GM23248 (cell line): ENCODE results near the gene WDPCP. TPM values are rescaled to one million over a fixed set of nuclear protein-coding genes. Genes with fewer than 3 reads are reported as not detected.

ENCODE experiments used
- DNase-seq: peaks from one replicate; pipeline ENCODE4 v3.0.0-alpha.2; 2015
- H2AFZ ChIP-seq: fragments of 200-600 bp; sonication (generic); 2 replicates; pipeline ENCODE4 v1.6.1; 2016; ENCODE audit warnings: antibody characterized with exemption
- H3F3A ChIP-seq: fragments of 200-600 bp; sonication (generic); 2 replicates; pipeline ENCODE4 v1.6.1; 2016; ENCODE audit warnings: mild to moderate bottlenecking, antibody characterized with exemption, mixed run types; ENCODE audit not compliant: insufficient read depth
- H3K27ac ChIP-seq: fragments of 200-600 bp; sonication (generic); 2 replicates; pipeline ENCODE4 v1.5.1; 2016; ENCODE audit warnings: mild to moderate bottlenecking
- H3K27me3 ChIP-seq: fragments of 200-600 bp; sonication (generic); replicated peaks from 2 replicates; pipeline ENCODE4 v1.6.1; 2016; ENCODE audit warnings: mild to moderate bottlenecking; ENCODE audit not compliant: insufficient read depth
- H3K36me3 ChIP-seq: fragments of 200-600 bp; sonication (generic); 2 replicates; pipeline ENCODE4 v1.6.1; 2016; ENCODE audit warnings: low read depth, mild to moderate bottlenecking
- H3K4me1 ChIP-seq: fragments of 200-600 bp; sonication (generic); 2 replicates; pipeline ENCODE4 v1.6.1; 2016; ENCODE audit warnings: mild to moderate bottlenecking; ENCODE audit not compliant: insufficient read depth
- H3K4me2 ChIP-seq: fragments of 200-600 bp; sonication (generic); one replicate; pipeline ENCODE4 v1.6.1; 2016; ENCODE audit warnings: mild to moderate bottlenecking; ENCODE audit not compliant: unreplicated experiment
- H3K4me3 ChIP-seq: fragments of 200-600 bp; sonication (generic); 2 replicates; pipeline ENCODE4 v1.5.1; 2016; ENCODE audit warnings: mild to moderate bottlenecking
- H3K79me2 ChIP-seq: fragments of 200-600 bp; sonication (generic); 2 replicates; pipeline ENCODE4 v1.6.1; 2016; ENCODE audit warnings: mild to moderate bottlenecking; ENCODE audit not compliant: insufficient read depth
- H3K9ac ChIP-seq: fragments of 200-600 bp; sonication (generic); 2 replicates; pipeline ENCODE4 v1.6.1; 2016; ENCODE audit warnings: mild to moderate bottlenecking
- H3K9me2 ChIP-seq: fragments of 200-600 bp; sonication (generic); 2 replicates; pipeline ENCODE4 v1.6.1; 2016; ENCODE audit warnings: mixed run types, mild to moderate bottlenecking, moderate library complexity; ENCODE audit not compliant: insufficient read depth
- H3K9me3 ChIP-seq: fragments of 200-600 bp; sonication (generic); one replicate; pipeline ENCODE4 v1.6.1; 2017; ENCODE audit warnings: low read depth
- H4K20me1 ChIP-seq: fragments of 200-600 bp; sonication (generic); 2 replicates; pipeline ENCODE4 v1.6.0; 2016; ENCODE audit not compliant: insufficient read depth
- EZH2 ChIP-seq: fragments of 200-600 bp; sonication (generic); IDR thresholded peaks from 2 replicates; pipeline ENCODE4 v1.6.1; 2018; ENCODE audit warnings: antibody characterized with exemption, mild to moderate bottlenecking; ENCODE audit not compliant: insufficient read depth, poor library complexity, severe bottlenecking
- EZH2phosphoT487 ChIP-seq: fragments of 200-600 bp; sonication (generic); IDR thresholded peaks from 2 replicates; pipeline ENCODE4 v1.6.1; 2018; ENCODE audit warnings: antibody characterized with exemption, moderate library complexity, mild to moderate bottlenecking, low read depth; ENCODE audit not compliant: insufficient read depth
- WGBS, 2 experiments: methylation state at CpG; one replicate each; pipeline ENCODE4 v1.1.6; 2015 to 2017; ENCODE audit warnings: low lambda C conversion rate in 2 of 2, low coverage in 1 of 2; ENCODE audit errors: missing lambda C conversion rate in 2 of 2; 5-methylcytosine and 5-hydroxymethylcytosine counted together
- in situ Hi-C: fragments of 300-500 bp; cut with MboI; formaldehyde crosslinking; loops from 2 replicates; pipeline ENCODE4 v1.15.0; 2020
- polyA plus RNA-seq: library from polyadenylated mRNA; unstranded; fragments of >200 nt; fragmentation: Nextera tagmentation; extraction: Ambion mirVana; gene quantifications from 2 replicates; pipeline ENCODE4 v1.2.1, GENCODE V29; 2016
- total RNA-seq: library from RNA; depleted of rRNA; stranded (reverse); fragments of >200 nt; shearing (Covaris generic); gene quantifications from 2 replicates; pipeline ENCODE4 v1.2.3, GENCODE V29; 2014; rRNA removed

The WDPCP gene, protein sequence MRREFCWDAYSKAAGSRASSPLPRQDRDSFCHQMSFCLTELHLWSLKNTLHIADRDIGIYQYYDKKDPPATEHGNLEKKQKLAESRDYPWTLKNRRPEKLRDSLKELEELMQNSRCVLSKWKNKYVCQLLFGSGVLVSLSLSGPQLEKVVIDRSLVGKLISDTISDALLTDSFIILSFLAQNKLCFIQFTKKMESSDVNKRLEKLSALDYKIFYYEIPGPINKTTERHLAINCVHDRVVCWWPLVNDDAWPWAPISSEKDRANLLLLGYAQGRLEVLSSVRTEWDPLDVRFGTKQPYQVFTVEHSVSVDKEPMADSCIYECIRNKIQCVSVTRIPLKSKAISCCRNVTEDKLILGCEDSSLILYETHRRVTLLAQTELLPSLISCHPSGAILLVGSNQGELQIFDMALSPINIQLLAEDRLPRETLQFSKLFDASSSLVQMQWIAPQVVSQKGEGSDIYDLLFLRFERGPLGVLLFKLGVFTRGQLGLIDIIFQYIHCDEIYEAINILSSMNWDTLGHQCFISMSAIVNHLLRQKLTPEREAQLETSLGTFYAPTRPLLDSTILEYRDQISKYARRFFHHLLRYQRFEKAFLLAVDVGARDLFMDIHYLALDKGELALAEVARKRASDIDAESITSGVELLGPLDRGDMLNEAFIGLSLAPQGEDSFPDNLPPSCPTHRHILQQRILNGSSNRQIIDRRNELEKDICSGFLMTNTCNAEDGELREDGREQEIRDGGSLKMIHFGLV
- 8.1 and 10.2 TPM in 2 replicates for total RNA-seq
- 5.3 and 6.0 TPM in 2 replicates for polyA plus RNA-seq

DNA sequence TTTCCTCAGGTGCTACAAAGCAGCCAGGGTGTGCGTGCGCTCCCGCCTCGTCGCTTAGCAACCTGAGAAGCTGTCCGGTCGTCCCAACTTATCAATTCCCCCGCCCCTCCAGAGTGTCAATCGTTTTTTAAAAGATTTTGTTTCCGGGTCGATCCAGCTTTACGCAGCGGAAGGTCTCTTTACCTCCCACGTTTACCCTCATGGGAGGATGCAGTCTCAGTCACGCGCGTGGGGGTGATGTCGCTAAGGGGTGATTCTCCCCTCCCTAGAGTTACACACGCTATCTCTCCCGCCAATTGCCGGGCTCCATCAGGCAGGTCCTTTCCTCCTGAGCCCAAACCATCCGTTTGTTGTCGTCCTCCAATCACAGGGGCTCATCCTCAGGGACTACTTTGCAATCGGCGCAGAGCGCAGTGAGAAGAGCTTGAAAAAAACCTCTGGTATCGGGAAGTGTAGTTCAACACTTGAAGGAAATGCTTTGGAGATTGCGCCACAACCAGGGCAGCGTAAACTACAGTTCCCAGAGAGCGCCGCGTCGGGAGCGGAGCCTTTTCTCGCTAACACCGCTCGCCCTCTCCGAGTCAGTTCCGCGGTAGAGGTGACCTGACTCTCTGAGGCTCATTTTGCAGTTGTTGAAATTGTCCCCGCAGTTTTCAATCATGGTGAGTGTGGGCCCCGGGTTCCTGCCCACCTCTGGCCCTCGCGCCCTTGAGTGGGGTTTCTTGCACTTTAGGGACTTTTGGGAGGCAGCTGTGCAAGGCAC, at the start of gene WDPCP, which contains the start of gene MDH1:
WDPCP (minus strand) TSS at position 93 of the 763 bp plus-strand sequence. CDS start 206 bp downstream, outside the sequence.
MDH1 (plus strand) TSS at position 579 of the 763 bp plus-strand sequence; CDS start at position 660, 81 bp downstream.
- Histone ChIP-seq H3K27me3 (no peaks in the 10 kb centered on the region), H4K20me1 (no peaks in the 10 kb centered on the region), H3K79me2 (peaks cover 88% of the 10 kb centered on the region), H3K36me3 (peaks cover 3% of the 10 kb centered on the region; the same call in 1 of the 2 replicates), H3F3A (peaks cover 6% of the 10 kb centered on the region; the same call in 1 of the 2 replicates), H2AFZ (peak within 1 kb of the TSS; percentile 97), H3K9ac (peak within 1 kb of the TSS; percentile 84), H3K4me2 (peak within 1 kb of the TSS; percentile 93), H3K9me2 (no peaks in the 10 kb centered on the region), H3K4me1 (peaks cover 26% of the 10 kb centered on the region), H3K9me3 (no peaks in the 10 kb centered on the region), H3K27ac (peak within 1 kb of the TSS; percentile 82), H3K4me3 (peak within 1 kb of the TSS; percentile 98)
- in situ Hi-C loops = no loop called here
- TF ChIP-seq EZH2 = no peak
- TF ChIP-seq EZH2phosphoT487 = no peak
- DNase-seq = peak; percentile 99
- WGBS, 2 experiments = 1% methylated on average over 43 to 44 of the region's 44 CpGs

DNA sequence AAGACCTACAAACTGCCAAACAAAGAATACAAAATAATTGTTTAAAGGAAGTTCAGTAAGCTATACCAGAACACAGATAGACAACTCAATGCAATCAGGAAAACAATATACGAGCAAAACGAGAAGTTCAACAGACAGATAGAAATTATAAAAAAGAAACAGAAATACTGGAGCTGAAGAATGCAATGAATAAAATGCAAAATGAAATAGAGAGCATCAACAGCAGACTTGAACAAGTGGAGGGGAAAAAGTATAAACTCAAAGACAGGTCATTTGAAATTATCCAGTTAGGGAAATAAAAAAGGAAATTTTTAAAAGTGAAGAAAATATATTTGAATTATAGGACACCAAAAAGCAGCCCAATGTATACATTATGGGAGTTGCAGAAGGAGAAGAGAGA, 44.1 kb upstream of the WDPCP start:
- TF ChIP-seq EZH2phosphoT487 = no peak
- TF ChIP-seq EZH2 = no peak
- 76 to 80% methylated on average over 2 of the region's 2 CpGs for WGBS, 2 experiments
- Histone ChIP-seq H3K79me2 (no peaks in the 10 kb centered on the region), H3K9me3 (peaks cover 10% of the 10 kb centered on the region), H3K27me3 (no peaks in the 10 kb centered on the region), H4K20me1 (no peaks in the 10 kb centered on the region), H3K4me3 (no peak overlapping the region), H3K27ac (no peak overlapping the region), H3K36me3 (no peaks in the 10 kb centered on the region), H3K9me2 (no peaks in the 10 kb centered on the region), H3K4me1 (no peaks in the 10 kb centered on the region), H3K9ac (no peak overlapping the region), H3F3A (no peaks in the 10 kb centered on the region), H2AFZ (no peak overlapping the region), H3K4me2 (no peak overlapping the region)
- DNase-seq = no peak
- in situ Hi-C loops = no loop called here

DNA sequence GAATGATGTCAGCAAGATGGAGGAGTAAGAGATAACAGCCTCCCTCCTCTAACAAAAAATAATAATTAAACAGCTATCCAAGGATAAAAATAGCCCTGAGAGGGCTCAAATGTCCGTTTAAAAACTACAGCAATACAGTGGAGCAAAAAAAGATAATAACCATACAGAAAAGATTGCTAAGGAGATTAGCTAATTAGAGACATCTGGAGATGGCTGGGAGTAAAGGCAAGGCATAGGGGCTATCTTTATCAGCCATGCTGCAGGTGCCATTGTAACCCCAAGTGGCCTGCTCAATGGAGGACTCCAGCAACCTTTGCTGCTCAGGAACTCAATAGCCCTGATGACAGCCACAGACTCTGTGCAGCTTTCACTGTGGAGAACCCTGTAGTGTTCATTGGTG, 43.2 kb upstream of the WDPCP start:
- no peak overlapping the region for H3K9ac ChIP-seq
- no peak for TF ChIP-seq EZH2
- TF ChIP-seq EZH2phosphoT487 = no peak
- peaks cover 10% of the 10 kb centered on the region for H3K9me3 ChIP-seq
- H2AFZ ChIP-seq = no peak overlapping the region
- H3K4me1 ChIP-seq = no peaks in the 10 kb centered on the region
- H3K36me3 ChIP-seq = no peaks in the 10 kb centered on the region
- DNase-seq = no peak
- WGBS, 2 experiments = 20 to 35% methylated on average over 1 of the region's 1 CpG
- in situ Hi-C loops = no loop called here
- H3K79me2 ChIP-seq = no peaks in the 10 kb centered on the region
- H4K20me1 ChIP-seq = no peaks in the 10 kb centered on the region
- H3K27me3 ChIP-seq = no peaks in the 10 kb centered on the region
- no peak overlapping the region for H3K27ac ChIP-seq
- H3K9me2 ChIP-seq = no peaks in the 10 kb centered on the region
- no peak overlapping the region for H3K4me2 ChIP-seq
- no peak overlapping the region for H3K4me3 ChIP-seq
- H3F3A ChIP-seq = no peaks in the 10 kb centered on the region

DNA sequence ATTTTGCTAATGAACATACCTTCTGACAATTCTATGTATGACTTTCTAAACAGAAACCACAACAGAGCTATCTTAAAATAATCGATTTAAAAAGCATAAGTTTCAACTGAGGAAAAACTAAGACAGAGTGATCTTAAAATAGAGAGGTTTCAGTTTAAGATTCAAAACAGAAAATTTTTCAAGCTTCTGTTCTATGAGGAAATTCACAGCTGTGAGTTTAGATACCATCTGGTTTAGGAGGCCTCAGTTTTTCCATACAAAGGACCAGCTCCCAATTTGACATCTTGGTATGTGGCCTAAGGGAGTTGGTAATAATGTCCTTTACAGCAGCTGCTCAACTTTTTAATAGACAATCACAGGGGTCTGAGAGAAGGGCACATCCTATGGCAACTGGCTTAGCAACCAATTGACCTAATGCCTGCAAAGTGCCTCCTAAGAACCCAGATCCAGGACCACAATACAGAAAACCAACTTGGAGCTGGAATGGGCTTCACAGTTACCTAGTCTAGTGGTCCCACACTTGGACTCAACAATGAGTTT, 40.2 kb upstream of the WDPCP start:
- H3F3A ChIP-seq = no peaks in the 10 kb centered on the region
- H3K4me2 ChIP-seq = no peak overlapping the region
- no peak overlapping the region for H2AFZ ChIP-seq
- no peaks in the 10 kb centered on the region for H3K9me2 ChIP-seq
- WGBS, 2 experiments = 88 to 92% methylated on average over 1 of the region's 1 CpG
- H3K79me2 ChIP-seq = no peaks in the 10 kb centered on the region
- no peaks in the 10 kb centered on the region for H3K27me3 ChIP-seq
- in situ Hi-C loops = no loop called here
- H4K20me1 ChIP-seq = no peaks in the 10 kb centered on the region
- no peak for DNase-seq
- no peaks in the 10 kb centered on the region for H3K36me3 ChIP-seq
- no peak overlapping the region for H3K27ac ChIP-seq
- H3K4me3 ChIP-seq = no peak overlapping the region
- H3K9ac ChIP-seq = no peak overlapping the region
- H3K4me1 ChIP-seq = no peaks in the 10 kb centered on the region
- no peaks in the 10 kb centered on the region for H3K9me3 ChIP-seq
- TF ChIP-seq EZH2 (no peak), EZH2phosphoT487 (no peak)
